Activated T-cell treated with anti-CD3 and anti-CD28 coated beads, Interleukin-2, amount 50 U/mL, for 24 hours (primary cell): ENCODE data around the gene CUBN.

Experiments
- DNase-seq: peaks from one replicate; pipeline ENCODE4 v3.0.0-alpha.2; 2020
- H3K27ac Mint-ChIP-seq: 2 replicates; pipeline ENCODE4 v1.8.0; 2020; ENCODE audit warnings: mild to moderate bottlenecking, mixed read lengths
- H3K27me3 Mint-ChIP-seq: 2 replicates; pipeline ENCODE4 v1.8.0; 2020; ENCODE audit warnings: mixed read lengths
- H3K36me3 Mint-ChIP-seq: 2 replicates; pipeline ENCODE4 v1.8.0; 2020; ENCODE audit warnings: low read depth, mixed read lengths
- H3K4me1 Mint-ChIP-seq: 2 replicates; pipeline ENCODE4 v1.8.0; 2020; ENCODE audit warnings: low read depth, mixed read lengths
- H3K4me3 Mint-ChIP-seq: 2 replicates; pipeline ENCODE4 v1.8.0; 2020; ENCODE audit warnings: mild to moderate bottlenecking, moderate library complexity, mixed read lengths
- H3K9me3 Mint-ChIP-seq: 2 replicates; pipeline ENCODE4 v1.8.0; 2020; ENCODE audit warnings: mixed read lengths

The CUBN gene

DNA sequence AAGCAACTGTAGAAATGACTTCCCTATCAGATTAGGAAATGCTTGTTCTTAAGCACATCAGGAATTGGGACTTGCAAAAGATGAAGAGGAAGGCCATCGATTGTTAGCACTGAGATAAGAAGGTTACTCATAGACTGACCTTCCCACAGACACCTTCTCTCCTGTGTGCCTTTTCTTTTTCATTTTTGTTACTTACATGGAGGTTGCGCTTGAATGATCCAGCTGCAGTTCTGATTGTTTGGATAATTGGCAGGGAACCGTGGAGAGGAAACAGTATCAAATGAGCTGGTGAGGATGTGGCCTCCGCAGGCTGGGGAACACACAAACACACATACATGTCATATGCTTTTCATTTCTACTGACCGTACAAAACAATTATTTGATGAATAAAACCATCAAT is 177.5 kb downstream of the CUBN start:
- Mint-ChIP-seq H3K4me3 (no peak overlapping the region), H3K27me3 (no peaks in the 10 kb centered on the region), H3K27ac (no peak overlapping the region), H3K4me1 (peaks cover 25% of the 10 kb centered on the region), H3K9me3 (no peaks in the 10 kb centered on the region), H3K36me3 (peaks cover 1% of the 10 kb centered on the region)
- DNase-seq, result no peak

DNA sequence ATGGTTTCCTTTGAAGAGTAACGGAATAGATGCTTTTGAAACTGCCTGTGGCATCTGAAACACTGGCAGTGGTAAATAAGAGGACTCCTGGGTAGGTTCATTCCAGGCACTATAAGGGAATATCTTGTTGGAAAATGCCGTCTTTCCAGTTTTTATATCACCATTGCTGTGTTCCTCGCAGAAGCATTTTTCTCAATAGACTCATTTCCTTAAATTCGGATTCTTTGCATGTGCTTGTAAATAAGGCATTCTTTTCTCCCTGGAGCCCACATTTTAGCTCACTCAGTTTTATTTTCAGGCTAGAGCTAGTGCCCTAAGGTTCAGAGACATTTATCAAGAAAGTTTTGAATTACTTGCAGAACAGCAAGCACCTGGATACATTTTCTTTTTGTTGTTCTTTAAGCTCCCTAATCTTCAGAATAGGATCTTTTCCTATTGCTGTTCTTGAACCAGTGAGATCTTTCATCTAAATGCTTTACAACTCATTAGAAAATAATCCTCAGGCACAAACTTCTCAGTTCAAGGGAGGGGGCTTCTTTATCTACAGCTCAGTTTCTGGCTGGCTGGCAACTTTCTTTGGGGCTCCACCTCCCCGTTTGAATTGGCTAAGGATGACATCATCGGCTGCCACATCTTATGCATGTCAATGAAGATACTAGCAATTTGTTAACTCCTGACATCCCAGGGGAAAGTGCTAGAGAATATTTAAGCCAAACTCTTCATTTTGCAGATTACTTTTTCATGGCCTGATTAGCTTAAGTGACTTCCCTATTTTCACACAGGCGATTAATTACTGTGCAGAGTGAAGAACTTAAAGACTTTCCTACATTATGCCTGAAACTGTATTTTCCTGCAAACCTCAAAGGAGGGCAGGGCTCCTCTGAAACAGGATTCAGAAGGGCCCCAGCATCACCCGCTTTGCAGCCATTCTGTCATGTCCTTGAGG is 178.7 kb downstream of the CUBN start:
- H3K27ac Mint-ChIP-seq, result no peak overlapping the region
- DNase-seq, result no peak
- peaks cover 26% of the 10 kb centered on the region for H3K4me1 Mint-ChIP-seq
- H3K36me3 Mint-ChIP-seq, result peaks cover 6% of the 10 kb centered on the region
- no peaks in the 10 kb centered on the region for H3K9me3 Mint-ChIP-seq
- no peaks in the 10 kb centered on the region for H3K27me3 Mint-ChIP-seq
- no peak overlapping the region for H3K4me3 Mint-ChIP-seq

DNA sequence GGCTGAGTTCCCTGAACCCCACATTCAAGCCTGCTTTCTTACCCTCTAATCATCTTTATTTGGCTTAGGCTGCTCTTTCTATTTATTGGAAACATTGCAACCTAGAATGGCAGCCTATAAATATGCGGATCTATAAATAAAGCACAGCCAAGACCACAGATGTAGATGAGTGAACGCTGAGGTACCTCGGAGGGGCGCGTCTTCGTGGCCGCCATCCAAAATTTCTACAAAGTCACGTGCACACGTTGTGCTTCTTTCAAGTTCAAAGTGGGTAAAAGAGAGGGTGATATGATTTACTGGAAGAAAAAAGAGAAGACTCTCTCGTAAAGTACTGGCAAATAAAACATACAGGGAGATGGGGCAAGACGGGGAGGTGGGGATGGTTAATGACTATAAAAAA is 179.8 kb downstream of the CUBN start:
- Mint-ChIP-seq H3K4me1 (peaks cover 30% of the 10 kb centered on the region), H3K27ac (no peak overlapping the region), H3K4me3 (no peak overlapping the region), H3K36me3 (peaks cover 6% of the 10 kb centered on the region), H3K27me3 (no peaks in the 10 kb centered on the region), H3K9me3 (no peaks in the 10 kb centered on the region)
- DNase-seq, result no peak

DNA sequence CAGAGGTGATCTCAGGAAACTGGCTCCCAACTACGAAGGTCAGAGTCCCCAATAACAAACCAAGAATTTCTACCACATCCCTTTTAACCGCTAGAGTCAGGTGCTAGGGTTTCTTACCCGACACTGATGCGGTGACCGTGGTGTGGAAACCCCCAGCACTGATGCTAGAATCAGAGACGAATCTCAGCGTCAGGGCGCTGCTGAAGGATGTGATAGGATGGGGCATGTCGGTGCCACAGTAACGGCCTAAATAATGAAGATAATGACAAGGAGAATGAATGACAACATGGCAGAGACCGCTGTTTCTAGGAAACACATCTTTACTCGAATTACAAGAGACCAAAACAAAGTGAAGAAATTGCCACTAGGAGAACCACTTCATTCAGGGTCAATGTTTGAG is 181.2 kb downstream of the CUBN start:
- no peak for DNase-seq
- H3K9me3 Mint-ChIP-seq, result no peaks in the 10 kb centered on the region
- peaks cover 6% of the 10 kb centered on the region for H3K36me3 Mint-ChIP-seq
- H3K27ac Mint-ChIP-seq, result no peak overlapping the region
- H3K27me3 Mint-ChIP-seq, result no peaks in the 10 kb centered on the region
- H3K4me1 Mint-ChIP-seq, result peaks cover 36% of the 10 kb centered on the region
- H3K4me3 Mint-ChIP-seq, result no peak overlapping the region

DNA sequence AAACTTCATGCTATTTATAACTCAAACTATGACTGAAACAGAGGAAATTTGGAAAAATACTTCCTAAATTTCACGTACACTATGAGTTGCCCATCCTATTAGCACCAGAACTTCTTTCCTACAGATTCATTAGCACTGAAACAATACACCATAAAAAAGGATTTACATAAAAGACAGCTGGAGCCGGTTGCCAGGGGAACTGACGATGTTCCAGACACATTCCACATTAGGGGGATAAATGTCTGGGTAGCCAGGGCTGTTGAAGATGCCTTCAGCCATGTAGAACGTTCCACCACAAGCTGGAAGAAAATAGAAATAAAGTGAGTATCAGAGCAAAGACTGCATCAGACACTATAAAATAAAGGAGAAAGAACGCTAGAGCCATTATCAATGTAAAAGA is 182.5 kb downstream of the CUBN start:
- DNase-seq, result no peak
- H3K4me3 Mint-ChIP-seq, result no peak overlapping the region
- H3K27ac Mint-ChIP-seq, result no peak overlapping the region
- H3K9me3 Mint-ChIP-seq, result no peaks in the 10 kb centered on the region
- peaks cover 35% of the 10 kb centered on the region for H3K4me1 Mint-ChIP-seq
- H3K27me3 Mint-ChIP-seq, result no peaks in the 10 kb centered on the region
- H3K36me3 Mint-ChIP-seq, result peaks cover 6% of the 10 kb centered on the region

DNA sequence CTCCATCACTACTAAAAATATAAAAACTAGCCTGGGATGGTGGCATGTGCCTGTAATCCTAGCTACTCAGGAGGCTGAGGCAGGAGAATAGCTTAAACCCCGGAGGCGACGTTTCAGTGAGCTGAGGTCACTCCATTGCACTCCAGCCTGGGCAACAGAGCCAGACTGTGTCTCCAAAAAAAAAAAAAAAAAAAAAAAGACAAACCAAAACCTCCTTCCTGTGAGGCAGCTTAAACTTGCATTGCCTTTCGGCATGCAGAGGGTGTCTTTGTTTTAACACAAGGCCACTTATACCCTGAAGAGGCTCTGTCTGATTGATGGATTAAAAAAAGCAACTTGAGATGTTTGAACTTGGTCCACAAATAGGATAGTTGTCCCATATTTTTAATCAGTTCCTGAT is 184.0 kb downstream of the CUBN start:
- H3K9me3 Mint-ChIP-seq, result peaks cover 2% of the 10 kb centered on the region
- peaks cover 25% of the 10 kb centered on the region for H3K4me1 Mint-ChIP-seq
- H3K27me3 Mint-ChIP-seq, result no peaks in the 10 kb centered on the region
- peaks cover 6% of the 10 kb centered on the region for H3K36me3 Mint-ChIP-seq
- no peak for DNase-seq
- H3K4me3 Mint-ChIP-seq, result no peak overlapping the region
- H3K27ac Mint-ChIP-seq, result no peak overlapping the region

DNA sequence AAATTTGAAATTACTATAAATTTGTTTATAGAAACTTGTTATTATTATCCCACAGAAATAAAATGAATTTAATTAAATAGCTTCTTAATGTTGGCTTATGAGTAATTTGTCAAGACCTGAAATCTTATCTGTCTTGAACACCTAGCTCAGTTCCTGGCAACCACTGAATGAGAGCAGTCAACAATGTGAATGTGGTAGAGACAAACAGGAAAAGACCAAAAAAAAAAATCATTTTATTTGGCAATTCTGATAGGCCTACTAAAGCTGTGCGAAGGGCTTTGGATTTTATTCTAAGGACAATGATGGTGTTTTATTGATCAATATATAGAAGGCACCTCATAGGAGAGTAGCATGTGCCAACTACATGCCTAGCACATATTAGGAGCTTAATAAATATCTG is 184.6 kb downstream of the CUBN start:
- no peak overlapping the region for H3K4me3 Mint-ChIP-seq
- H3K27ac Mint-ChIP-seq, result no peak overlapping the region
- peaks cover 6% of the 10 kb centered on the region for H3K36me3 Mint-ChIP-seq
- no peak for DNase-seq
- H3K4me1 Mint-ChIP-seq, result peaks cover 25% of the 10 kb centered on the region
- peaks cover 2% of the 10 kb centered on the region for H3K9me3 Mint-ChIP-seq
- H3K27me3 Mint-ChIP-seq, result no peaks in the 10 kb centered on the region

DNA sequence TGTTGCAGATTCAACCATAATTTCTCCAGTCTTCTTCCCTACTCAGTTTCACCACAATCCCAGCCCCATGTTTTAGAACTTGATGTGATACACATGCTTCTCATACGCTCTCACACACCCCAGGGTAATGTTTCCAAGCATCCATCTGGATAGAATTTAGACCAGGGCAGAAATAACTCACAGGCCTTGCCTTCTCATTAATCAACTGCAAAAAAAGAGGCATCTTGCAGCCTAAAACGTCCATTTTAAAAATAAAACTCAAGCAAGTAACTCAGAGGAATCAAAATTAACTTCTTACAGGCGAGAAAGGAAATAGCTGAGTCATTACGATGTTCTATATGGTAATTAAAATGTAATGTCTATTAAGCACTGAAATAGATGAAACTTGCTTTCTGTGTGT is 185.2 kb downstream of the CUBN start:
- no peaks in the 10 kb centered on the region for H3K27me3 Mint-ChIP-seq
- peaks cover 6% of the 10 kb centered on the region for H3K36me3 Mint-ChIP-seq
- H3K4me1 Mint-ChIP-seq, result peaks cover 22% of the 10 kb centered on the region
- no peak overlapping the region for H3K4me3 Mint-ChIP-seq
- no peak for DNase-seq
- no peak overlapping the region for H3K27ac Mint-ChIP-seq
- peaks cover 2% of the 10 kb centered on the region for H3K9me3 Mint-ChIP-seq

DNA sequence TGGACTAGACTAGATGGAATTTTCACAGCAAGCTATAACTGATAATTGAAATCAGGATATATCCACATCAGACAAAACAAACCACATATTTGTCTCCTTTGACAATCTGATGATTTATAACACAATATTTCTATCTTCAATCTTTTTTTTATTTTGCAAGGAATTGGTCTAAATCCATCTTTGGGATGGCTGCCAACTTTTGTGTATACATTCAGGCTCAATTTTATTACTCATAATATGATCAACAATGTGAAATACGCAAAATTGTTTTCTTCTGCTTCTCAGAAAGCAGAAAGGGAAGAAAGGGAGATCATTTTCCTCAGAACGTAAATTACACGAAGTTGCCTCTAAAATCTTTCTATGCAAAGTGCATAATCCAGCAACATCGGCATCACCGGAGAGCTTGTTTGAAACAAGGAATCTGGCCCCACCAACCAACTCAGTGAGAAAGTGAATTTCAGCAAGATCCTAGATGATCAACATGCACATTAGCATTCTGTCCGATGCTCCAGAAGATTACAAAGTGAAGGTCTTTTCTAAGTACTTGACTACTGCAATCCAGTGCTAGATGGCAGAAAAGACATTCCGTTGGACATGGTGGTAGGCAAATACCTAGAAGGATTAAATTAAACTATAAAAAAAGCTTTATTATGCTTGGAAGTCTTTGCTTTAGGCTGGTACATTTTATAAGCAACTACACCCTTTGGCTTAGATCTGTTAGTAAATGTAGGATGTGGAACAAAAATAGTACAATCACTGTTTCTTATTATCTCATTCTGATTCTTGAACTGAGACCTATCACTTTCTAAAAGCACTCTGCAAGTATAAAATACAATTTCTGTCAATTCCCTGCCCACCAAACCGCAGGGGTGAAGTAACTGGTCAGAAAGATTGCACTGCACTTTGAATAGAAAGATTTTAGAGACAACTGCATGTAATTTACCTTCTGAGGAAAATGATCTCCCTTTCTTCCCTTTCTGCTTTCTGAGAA is 186.0 kb downstream of the CUBN start:
- Mint-ChIP-seq H3K27me3 (no peaks in the 10 kb centered on the region), H3K36me3 (peaks cover 6% of the 10 kb centered on the region), H3K4me3 (no peak overlapping the region), H3K4me1 (peaks cover 22% of the 10 kb centered on the region), H3K9me3 (peaks cover 2% of the 10 kb centered on the region), H3K27ac (no peak overlapping the region)
- no peak for DNase-seq

DNA sequence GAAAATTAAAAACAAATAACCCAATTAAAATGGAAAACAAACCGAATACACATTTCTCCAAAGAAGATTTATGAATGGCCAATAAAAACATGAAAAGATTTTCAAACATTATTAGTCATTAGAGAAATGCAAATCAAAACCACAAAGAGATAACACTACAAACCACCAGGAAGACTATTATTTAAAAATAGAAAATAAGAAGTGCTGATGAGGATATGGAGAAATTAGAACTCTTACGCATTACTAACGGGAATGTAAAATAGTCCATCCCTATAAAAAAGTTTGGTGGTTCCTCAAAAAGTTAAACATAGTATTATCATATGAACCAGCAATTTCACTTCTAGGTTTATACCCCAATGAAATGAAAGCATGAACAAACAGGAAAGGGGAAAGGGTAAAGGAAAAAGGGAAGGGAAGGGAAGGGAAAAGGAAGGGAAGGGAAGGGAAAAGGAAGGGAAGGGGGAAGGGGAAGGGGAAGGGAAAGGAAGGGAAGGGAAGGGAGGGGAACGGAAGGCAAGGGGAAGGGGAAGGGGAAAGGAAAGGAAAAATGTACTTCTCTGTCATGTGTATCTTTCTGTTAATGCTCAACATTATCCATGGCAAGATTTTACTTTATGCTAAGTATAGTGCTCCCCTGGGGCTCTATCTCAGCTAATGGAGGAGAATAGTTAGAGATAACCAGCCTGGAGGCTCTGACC is 187.1 kb downstream of the CUBN start:
- H3K4me3 Mint-ChIP-seq, result no peak overlapping the region
- no peaks in the 10 kb centered on the region for H3K27me3 Mint-ChIP-seq
- H3K4me1 Mint-ChIP-seq, result peaks cover 21% of the 10 kb centered on the region
- DNase-seq, result no peak
- H3K27ac Mint-ChIP-seq, result no peak overlapping the region
- H3K36me3 Mint-ChIP-seq, result peaks cover 6% of the 10 kb centered on the region
- peaks cover 2% of the 10 kb centered on the region for H3K9me3 Mint-ChIP-seq

DNA sequence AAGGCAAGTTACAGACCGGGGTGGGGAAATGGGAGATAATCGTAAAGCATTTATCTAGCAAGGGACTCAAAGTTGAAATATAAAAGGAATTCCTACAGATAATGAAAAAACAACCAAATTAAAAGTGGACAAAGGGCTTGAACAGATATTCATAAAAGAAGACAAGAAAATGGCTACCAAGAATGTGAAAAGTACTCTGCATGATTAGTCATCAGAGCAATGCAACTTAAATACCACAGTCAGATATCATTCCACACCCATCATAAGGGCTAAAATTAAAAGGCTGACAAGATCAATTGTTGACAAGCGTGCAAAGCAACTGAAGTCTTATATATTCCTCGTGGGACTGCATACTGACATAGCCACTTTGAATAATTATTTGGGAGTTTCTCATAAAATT is 187.7 kb downstream of the CUBN start:
- H3K9me3 Mint-ChIP-seq, result peaks cover 2% of the 10 kb centered on the region
- no peak overlapping the region for H3K4me3 Mint-ChIP-seq
- no peak overlapping the region for H3K27ac Mint-ChIP-seq
- H3K4me1 Mint-ChIP-seq, result peaks cover 21% of the 10 kb centered on the region
- H3K36me3 Mint-ChIP-seq, result peaks cover 3% of the 10 kb centered on the region
- no peak for DNase-seq
- H3K27me3 Mint-ChIP-seq, result no peaks in the 10 kb centered on the region

DNA sequence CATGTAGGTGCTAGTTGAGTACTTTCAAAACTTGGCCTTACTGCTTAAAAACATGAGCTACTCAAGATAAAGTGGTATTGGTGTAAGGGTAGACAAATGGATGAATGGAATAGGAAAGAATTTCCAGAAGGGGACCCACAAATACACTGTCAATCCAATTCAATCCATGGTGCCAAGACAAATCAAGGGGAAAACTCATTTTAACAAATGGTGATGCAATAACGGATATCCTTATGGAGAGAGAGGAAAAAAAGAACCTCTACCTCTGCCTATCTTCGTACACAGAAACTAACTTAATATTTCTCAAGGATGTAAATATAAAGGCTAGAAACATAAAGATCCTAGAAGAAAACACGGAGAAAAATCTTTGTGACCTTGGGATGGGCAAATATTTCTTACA is 188.5 kb downstream of the CUBN start:
- H3K4me1 Mint-ChIP-seq, result peaks cover 21% of the 10 kb centered on the region
- H3K27me3 Mint-ChIP-seq, result no peaks in the 10 kb centered on the region
- DNase-seq, result no peak
- no peaks in the 10 kb centered on the region for H3K36me3 Mint-ChIP-seq
- H3K27ac Mint-ChIP-seq, result no peak overlapping the region
- no peak overlapping the region for H3K4me3 Mint-ChIP-seq
- peaks cover 2% of the 10 kb centered on the region for H3K9me3 Mint-ChIP-seq

DNA sequence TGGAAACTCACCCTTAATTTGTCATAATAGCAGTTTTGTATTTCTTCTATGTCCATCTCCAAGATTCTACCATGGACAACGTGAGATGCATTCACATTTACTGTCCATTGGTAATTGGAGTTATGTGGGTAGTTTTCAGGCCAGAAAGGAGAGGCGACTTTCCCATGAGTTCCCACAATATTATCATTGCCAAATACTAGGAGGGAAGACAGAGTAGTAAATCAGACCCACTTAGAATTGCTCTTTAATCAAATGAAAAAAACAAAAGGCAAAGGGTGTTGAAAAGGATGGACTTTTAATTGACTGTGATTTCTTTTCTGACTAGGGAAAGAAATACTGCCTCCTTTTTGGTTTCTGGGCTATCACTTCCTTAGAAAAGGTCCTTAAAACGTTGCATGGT is 190.7 kb downstream of the CUBN start:
- no peak overlapping the region for H3K4me3 Mint-ChIP-seq
- DNase-seq, result no peak
- H3K4me1 Mint-ChIP-seq, result peaks cover 10% of the 10 kb centered on the region
- H3K36me3 Mint-ChIP-seq, result no peaks in the 10 kb centered on the region
- H3K27ac Mint-ChIP-seq, result no peak overlapping the region
- peaks cover 2% of the 10 kb centered on the region for H3K9me3 Mint-ChIP-seq
- no peaks in the 10 kb centered on the region for H3K27me3 Mint-ChIP-seq

DNA sequence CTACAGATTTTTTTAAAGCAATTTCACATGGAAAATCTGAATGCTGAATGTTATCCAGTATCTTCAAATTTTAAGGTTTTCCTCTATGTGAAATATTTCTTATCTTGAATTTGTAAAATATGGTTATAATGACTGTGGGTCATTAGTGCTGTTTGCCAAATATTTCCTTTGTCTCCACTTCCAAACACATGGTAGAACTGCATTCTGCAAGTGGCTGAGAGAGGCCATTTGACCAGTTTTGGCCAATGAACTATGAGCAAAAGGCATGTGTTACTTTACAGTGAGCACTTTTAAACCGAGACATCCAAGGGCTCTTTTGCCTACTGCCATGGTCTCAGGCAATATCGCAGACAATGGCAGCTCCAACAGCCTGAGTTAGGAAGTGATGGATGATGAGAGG is 195.2 kb downstream of the CUBN start:
- Mint-ChIP-seq H3K36me3 (no peaks in the 10 kb centered on the region), H3K4me3 (no peak overlapping the region), H3K27ac (no peak overlapping the region), H3K4me1 (peaks cover 6% of the 10 kb centered on the region), H3K27me3 (no peaks in the 10 kb centered on the region), H3K9me3 (no peaks in the 10 kb centered on the region)
- no peak for DNase-seq
